KOPT-K1 (cell line): Measurements from ENCODE around the gene VAC14.

Experiments
- H3K27ac ChIP-seq: fragments of 200-600 bp; sonication (generic); 2 replicates; pipeline ENCODE4 v1.5.1; 2016; ENCODE audit warnings: antibody characterized with exemption, mild to moderate bottlenecking, low read depth, low read length; ENCODE audit not compliant: poor library complexity, severe bottlenecking
- H3K36me3 ChIP-seq: fragments of 200-600 bp; sonication (generic); 2 replicates; pipeline ENCODE4 v1.5.1; 2017; ENCODE audit warnings: antibody characterized with exemption, mild to moderate bottlenecking, low read length, moderate library complexity; ENCODE audit not compliant: insufficient read depth
- H3K9me3 ChIP-seq: fragments of 200-600 bp; sonication (generic); 2 replicates; pipeline ENCODE4 v1.5.1; 2017; ENCODE audit warnings: antibody characterized with exemption, low read length, mild to moderate bottlenecking; ENCODE audit not compliant: insufficient read depth, poor library complexity, severe bottlenecking

Gene VAC14

DNA sequence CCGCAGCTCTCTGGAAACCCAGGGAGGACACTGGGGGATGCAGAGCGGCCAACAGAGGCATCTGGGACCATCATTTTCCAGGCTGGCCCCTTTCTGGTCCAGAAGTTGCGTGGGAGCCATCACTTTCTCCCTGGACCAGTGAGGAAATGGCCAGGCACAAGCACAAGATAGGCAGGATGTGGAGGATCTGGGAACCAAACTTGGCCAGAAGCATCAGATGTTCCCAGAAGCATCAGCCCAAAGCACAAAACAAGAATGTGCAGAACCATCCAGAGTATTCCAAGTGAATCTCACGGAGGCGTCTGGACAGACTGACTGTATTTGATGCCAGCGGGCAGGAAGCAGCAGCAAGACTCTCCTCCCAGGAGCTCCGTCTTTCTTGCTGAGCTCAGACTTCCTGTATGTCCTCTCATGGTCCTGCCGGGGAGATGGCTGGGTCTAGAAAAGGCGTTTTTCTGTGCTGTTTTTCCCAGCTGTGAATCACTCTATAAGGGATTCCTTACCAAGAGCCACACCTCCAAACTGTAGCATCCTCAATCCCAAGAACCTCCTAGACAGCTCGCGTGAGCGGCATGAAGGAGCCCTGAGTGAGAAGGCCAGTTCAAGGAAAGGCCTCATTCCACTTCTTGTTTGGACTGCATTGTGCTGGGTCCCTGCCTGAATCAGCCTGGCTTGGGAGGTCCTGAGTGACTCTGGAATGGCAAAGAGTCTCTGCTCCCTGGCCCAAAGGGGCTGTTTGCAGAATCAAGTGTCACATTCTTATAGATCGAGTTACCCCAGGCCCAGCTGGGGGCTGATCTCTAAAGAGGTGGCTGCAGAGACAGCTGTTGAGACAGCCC, 65.6 kb downstream of the VAC14 start:
- Histone ChIP-seq H3K27ac (no peak overlapping the region), H3K36me3 (peaks cover 19% of the 10 kb centered on the region)

DNA sequence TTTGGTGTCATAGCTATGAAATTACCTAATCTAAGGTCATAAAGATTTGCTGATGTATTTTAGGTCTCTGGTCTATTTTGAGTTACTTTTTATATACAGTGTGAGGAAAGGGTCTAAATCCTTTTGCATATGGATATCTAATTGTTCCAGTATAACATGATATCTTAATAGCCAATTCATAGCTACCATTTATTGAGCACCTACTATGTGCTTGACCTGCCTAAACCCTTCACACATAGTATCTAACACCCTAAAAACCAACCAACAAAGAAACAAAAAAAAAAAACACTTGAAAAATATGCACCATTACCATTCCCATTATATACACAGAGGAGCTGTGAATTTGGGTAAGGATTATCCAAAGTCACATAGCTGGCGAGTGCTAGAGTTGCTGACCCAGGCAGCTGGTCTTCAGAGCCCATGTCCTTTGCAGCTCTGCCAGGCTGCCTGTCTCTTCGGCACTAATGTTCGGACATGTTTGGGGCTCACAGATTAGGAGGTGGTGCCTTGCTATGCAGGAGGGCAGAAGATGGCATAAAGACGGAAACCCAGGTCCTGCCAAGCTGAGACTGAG, 66.3 kb downstream of the VAC14 start:
- Histone ChIP-seq H3K27ac (no peak overlapping the region), H3K9me3 (no peaks in the 10 kb centered on the region), H3K36me3 (peaks cover 26% of the 10 kb centered on the region)

More for the DNA sequence above, 65.6 kb downstream of the VAC14 start:
- no peaks in the 10 kb centered on the region for H3K9me3 ChIP-seq

- H3K9me3 ChIP-seq, result no peaks in the 10 kb centered on the region
- peaks cover 57% of the 10 kb centered on the region for H3K36me3 ChIP-seq
- H3K27ac ChIP-seq, result no peak overlapping the region
These were observed 70.0 kb downstream of the VAC14 start for GRCh38 chr16:70730944-70731343.

- H3K36me3 ChIP-seq, result peaks cover 51% of the 10 kb centered on the region
- no peak overlapping the region for H3K27ac ChIP-seq
- H3K9me3 ChIP-seq, result no peaks in the 10 kb centered on the region
These were observed 70.9 kb downstream of the VAC14 start for GRCh38 chr16:70730031-70730430.

- no peak overlapping the region for H3K27ac ChIP-seq
- H3K9me3 ChIP-seq, result no peaks in the 10 kb centered on the region
- peaks cover 51% of the 10 kb centered on the region for H3K36me3 ChIP-seq
These were observed 71.7 kb downstream of the VAC14 start for GRCh38 chr16:70729292-70729691.

- Histone ChIP-seq H3K9me3 (no peaks in the 10 kb centered on the region), H3K36me3 (peaks cover 62% of the 10 kb centered on the region), H3K27ac (no peak overlapping the region)
These were observed 72.8 kb downstream of the VAC14 start for GRCh38 chr16:70728150-70728549.

- H3K9me3 ChIP-seq, result no peaks in the 10 kb centered on the region
- peaks cover 69% of the 10 kb centered on the region for H3K36me3 ChIP-seq
- H3K27ac ChIP-seq, result no peak overlapping the region
These were observed 74.0 kb downstream of the VAC14 start for GRCh38 chr16:70726892-70727361.

- Histone ChIP-seq H3K9me3 (no peaks in the 10 kb centered on the region), H3K36me3 (peaks cover 65% of the 10 kb centered on the region), H3K27ac (no peak overlapping the region)
These were observed 74.8 kb downstream of the VAC14 start for GRCh38 chr16:70725912-70726828.

DNA sequence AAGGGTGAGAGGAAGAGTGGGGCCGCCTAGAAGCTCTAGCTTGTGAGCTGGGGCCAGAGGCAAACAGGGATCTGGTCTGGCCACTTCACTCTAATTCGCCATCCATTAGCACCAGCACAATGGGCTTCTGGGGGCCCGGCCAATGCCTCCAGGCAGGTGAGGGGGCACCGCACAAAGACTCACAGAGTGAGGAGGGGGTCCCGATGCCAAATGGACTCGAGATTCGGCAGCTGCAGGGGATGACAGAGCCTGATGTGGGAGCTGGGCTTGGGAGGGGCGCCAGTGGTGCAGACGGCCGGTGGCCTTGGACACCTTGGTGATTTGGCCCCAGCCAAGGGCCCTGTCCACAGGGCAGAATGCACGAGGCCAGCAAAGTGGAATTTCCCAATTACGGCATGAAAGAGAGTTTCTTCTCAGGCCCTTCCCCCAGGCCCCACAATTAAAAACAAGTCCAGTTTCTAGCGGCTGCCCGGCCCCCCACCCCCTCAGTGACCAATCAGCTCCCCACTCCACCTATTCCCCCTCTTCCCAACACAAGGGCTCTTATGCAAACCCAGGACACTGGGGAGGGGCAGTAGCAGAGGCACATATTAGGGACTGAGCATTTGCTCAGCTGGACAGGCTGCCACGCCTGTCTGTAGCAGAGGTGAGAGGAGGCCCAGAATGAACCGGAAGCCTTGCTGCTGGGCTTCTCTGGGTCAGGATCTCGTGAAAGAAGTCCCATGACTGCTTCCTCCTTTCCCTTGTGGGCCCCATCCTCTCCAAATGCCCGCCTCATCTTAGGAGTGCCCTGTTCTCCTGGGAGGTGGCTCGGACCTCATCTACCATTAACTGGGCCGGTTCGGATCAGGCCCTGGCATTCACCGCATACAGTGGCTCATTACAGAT, 75.7 kb downstream of the VAC14 start:
- peaks cover 65% of the 10 kb centered on the region for H3K36me3 ChIP-seq
- no peaks in the 10 kb centered on the region for H3K9me3 ChIP-seq
- H3K27ac ChIP-seq, result no peak overlapping the region

- Histone ChIP-seq H3K36me3 (peaks cover 65% of the 10 kb centered on the region), H3K27ac (no peak overlapping the region), H3K9me3 (no peaks in the 10 kb centered on the region)
These were observed 76.6 kb downstream of the VAC14 start for GRCh38 chr16:70724146-70725023.

DNA sequence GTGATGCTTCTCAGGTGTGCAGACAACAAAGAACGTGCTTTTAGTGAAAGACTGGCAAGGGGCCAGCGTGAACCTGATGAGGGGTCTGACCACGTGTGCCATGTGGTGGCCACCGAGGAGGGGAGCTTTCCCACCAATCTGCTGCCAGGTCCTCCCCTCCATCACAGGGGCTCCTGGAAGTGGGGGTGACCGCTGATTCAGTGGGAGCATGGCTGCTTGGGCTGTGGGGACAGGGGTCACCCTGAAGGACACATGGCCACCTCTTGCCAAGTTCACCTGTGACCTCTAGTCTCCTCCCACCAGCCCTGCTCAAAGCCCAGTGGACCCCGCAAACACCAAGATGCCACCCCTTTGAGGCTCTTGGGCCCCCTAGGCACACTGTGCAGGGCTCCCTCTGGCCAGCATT, 77.2 kb downstream of the VAC14 start:
- H3K27ac ChIP-seq, result no peak overlapping the region
- peaks cover 63% of the 10 kb centered on the region for H3K36me3 ChIP-seq
- no peaks in the 10 kb centered on the region for H3K9me3 ChIP-seq

- Histone ChIP-seq H3K36me3 (peaks cover 46% of the 10 kb centered on the region), H3K9me3 (no peaks in the 10 kb centered on the region), H3K27ac (no peak overlapping the region)
These were observed 79.6 kb downstream of the VAC14 start for GRCh38 chr16:70721202-70721963.
